GM19438 (cell line): Measurements from ENCODE around the gene ARHGAP4.

Experiments used
- ATAC-seq: cut with Tn5 transposase; IDR thresholded peaks from one replicate; pipeline ENCODE4 v1.9.1; 2021; ENCODE audit warnings: low read depth; ENCODE audit not compliant: unreplicated experiment

ARHGAP4 gene

GRCh38 chrX:153871451-153871850, 54.6 kb downstream of the ARHGAP4 start:
- ATAC-seq, result no peak

DNA sequence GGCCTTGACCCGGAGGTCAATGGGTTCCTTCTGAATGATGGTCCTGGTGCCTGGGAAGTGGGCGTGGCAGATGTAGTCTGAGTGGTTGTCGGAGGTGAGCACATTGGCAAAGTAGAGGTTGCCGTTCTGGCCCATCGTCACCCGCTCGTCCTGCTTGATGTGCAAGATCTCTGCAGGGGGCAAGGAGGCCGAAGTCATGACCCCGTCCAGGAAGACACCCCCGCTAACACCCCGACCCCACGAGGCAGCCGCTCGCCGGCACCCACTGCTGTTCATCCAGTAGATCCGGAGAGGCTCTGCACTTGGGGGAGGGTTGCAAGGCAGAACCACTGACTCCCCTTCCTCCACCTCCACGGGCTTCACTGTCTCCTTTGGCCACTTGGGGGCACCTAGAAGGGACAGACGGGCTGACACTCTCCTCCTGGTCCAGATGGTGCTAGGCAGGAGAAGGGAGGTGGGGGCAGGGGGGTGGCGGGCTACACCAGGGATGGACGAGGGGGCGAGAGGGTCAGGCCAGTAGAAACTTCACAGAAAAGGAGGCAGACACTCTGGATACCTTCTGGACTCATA, 55.2 kb downstream of the ARHGAP4 start:
- ATAC-seq, result no peak

DNA sequence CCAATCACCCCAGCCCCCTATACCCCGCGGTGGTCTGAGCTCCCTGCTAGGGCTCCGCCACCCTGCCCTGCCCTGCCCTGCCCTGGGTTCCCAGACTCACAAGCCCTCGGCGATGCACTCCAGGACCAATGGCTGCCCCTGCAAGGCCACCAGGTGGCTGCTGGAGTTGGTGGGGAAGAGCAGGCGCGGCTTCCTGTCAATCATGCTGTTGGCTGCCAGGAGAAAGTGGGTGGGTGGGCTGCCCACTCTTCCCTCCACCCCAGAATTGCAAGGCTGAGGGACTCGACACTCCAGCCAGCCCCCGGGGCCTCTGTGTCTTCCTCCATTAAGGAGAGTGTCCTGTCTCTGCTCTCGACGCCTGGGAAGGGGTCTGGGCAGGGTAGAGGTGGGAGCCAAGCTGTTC, 55.8 kb downstream of the ARHGAP4 start:
- ATAC-seq, result no peak

DNA sequence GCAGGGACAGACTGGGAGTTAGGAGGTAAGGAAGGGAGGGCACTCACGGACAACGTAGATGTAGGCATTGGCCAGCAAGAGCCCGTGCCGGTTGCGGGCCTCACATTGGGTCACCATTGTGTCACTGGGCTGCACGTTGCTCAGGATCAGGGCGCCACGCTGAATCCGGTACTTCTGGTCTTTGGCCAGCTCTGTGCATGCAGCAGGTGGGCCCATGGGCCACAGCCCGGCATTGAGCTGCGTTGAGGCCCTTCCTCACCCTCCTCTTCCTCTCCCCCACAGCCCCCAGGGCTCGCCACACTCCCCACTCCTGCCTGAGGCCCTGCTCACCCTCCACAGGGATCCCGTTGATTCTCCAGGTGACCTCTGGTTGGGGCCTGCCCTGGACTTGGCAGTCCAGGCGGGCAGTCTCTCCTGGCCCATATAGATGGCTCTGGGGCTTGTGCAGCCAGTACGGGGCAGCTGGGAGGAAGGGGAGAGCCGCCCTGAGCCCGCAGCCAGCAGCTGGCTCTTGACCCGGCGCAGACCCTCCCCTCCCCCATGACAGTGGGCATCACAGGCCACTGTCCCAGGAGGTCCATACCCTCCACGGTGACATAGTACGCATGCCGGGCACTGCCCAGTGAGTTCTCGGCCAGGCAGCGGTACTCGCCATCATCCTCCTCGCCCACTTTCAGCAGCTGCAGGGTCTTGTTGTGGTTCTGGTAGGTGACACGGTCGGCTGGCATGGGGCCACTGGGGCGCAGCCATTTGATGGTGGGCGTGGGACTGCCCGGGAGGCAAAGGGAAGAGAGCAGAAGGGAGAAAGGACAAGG, 56.4 kb downstream of the ARHGAP4 start:
- no peak for ATAC-seq

- ATAC-seq, result no peak
These were observed 57.2 kb downstream of the ARHGAP4 start for GRCh38 chrX:153868576-153869472.

- ATAC-seq, result no peak
These were observed 58.4 kb downstream of the ARHGAP4 start for GRCh38 chrX:153867671-153868070.

DNA sequence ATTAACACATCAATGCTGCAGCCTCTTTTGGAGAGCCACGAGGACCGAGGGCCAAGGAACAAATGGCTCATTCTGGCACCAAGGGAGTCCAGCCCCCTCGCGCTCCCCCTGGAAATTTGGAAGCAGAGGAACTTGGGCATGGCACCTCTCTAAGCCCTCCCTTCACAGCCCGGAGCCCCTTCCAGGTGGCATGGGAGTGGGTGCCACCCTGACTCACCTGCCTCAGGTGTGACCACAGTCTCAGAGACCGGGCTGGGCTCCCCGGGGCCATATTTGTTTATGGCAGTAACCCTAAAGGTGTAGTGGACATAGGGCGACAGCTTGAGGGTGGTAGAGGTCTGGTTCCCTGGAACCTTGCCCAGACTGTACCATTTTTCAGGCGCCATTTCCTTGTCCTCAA, 58.9 kb downstream of the ARHGAP4 start:
- ATAC-seq, result no peak

- no peak for ATAC-seq
These were observed 59.6 kb downstream of the ARHGAP4 start for GRCh38 chrX:153866302-153867019.

- no peak for ATAC-seq
These were observed 60.4 kb downstream of the ARHGAP4 start for GRCh38 chrX:153865685-153866084.

DNA sequence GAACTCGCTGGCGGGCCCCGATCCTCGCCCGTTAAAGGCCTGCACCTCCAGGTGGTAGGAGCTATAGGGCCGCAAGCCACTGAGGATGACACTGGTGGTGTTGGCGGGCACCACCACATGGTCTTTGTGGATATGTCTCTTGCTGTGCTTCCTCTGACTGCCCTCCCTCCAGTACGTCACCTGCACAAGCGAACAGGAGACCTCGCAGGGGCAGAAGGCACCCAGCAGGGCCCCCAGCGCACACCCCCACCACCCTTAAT, 60.8 kb downstream of the ARHGAP4 start:
- no peak for ATAC-seq

GRCh38 chrX:153864561-153865320, 61.3 kb downstream of the ARHGAP4 start:
- no peak for ATAC-seq

GRCh38 chrX:153864101-153864500, 62.0 kb downstream of the ARHGAP4 start:
- ATAC-seq, result no peak

GRCh38 chrX:153863251-153863991, 62.6 kb downstream of the ARHGAP4 start:
- no peak for ATAC-seq

DNA sequence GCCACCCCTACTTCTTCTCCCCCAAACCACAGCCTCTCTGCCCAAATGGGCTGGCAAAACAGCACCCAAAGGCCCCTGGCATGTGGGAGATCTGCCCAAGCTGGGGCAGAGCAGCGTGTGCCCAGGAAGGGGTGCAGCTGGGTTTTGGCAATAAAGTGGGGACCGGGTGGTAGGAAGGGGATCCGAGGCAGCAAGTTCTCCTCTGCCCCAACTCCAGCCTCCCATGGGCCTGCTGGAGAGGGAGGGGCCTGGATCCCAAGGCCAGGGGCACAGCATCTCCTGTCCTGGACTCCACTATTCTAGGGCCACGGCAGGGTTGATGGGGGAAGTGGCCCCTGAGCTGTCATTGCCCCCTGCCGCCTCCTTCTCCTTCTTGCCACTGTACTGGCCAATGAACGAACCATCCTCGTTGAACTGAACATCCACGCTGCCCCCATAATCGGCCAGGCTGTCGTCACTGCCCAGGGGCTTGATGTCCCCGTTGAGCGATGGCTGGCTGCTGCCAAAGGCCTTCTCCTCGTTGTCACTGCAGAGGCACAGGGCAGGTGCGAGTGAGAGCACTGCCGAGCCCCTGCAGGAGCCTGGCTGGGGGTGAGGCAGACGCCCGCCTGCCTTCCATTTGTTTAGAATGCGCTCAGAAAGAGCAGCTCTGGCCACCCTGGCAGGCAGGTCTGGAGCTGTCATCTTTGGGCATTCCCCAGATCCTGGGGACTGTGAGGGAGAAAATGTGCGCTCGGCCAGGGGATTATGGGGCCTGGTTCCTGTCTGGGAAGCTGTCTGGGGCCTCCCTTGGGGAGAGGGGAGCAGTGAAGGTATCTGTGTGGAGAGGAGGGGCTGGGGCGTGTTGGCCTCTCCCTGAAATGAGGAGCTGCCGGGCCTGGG, 63.5 kb downstream of the ARHGAP4 start:
- ATAC-seq, result no peak

- ATAC-seq, result no peak
These were observed 64.2 kb downstream of the ARHGAP4 start for GRCh38 chrX:153861733-153862310.

DNA sequence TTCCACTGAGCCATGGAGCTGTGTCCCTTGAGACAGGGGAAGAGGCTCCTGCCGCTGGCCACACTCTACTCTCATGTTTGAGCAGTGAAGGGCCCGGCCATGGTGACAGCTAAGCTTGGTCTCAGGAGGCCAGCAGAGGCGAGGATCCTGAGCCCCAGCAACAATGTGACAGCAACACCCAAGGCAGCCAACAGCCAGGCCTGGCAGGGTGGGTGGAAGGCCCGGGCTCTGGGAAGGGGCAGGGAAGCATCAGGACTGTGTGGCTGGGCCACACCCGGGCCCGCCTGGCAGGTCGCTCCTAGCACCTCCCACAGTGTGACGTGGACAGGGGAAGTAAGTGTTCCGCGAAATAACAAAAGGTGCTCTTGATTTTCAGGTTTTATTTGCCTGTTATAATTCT, 64.9 kb downstream of the ARHGAP4 start:
- no peak for ATAC-seq
